M059J (cell line): ENCODE results near the gene NDUFS2. TPM values are rescaled to one million over a fixed set of nuclear protein-coding genes. Genes with fewer than 3 reads are reported as not detected.

Source experiments
- DNase-seq: peaks from one replicate; pipeline ENCODE4 v3.0.0-alpha.2; 2012; ENCODE audit warnings: low read depth
- total RNA-seq: library from RNA; depleted of rRNA; stranded (reverse); fragments of >200 nt; shearing (Covaris generic); gene quantifications from 2 replicates; pipeline ENCODE4 v1.2.3, GENCODE V29; 2014

The NDUFS2 gene
- total RNA-seq, 1 experiment from 2014 or later: 111 TPM

GRCh38 chr1:161195171-161195570 is 7.0 kb upstream of the NDUFS2 start:
- no peak for DNase-seq

DNA sequence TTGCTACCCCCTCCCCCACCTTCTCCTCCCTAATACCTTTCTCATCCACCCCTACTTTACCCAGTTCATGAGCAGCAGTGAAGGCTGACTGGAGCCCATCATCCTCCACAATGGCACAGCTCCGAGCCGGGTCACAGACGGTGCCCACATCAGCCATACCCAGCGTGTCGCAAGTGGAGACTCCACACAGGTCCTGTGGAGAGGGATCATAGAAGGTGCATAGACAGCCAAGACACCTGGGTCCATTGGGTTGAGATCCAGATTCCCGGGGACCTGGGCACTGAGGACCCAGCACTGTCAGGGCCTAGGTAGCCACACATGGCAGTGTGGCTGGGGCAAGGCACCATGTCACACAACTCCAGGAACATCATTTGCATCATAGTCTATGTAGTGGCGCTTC is 6.1 kb upstream of the NDUFS2 start:
- DNase-seq: no peak

GRCh38 chr1:161196521-161197451 is 5.4 kb upstream of the NDUFS2 start:
- no peak for DNase-seq

- no peak for DNase-seq
Observed at GRCh38 chr1:161197560-161198193, 4.5 kb upstream of the NDUFS2 start.

DNA sequence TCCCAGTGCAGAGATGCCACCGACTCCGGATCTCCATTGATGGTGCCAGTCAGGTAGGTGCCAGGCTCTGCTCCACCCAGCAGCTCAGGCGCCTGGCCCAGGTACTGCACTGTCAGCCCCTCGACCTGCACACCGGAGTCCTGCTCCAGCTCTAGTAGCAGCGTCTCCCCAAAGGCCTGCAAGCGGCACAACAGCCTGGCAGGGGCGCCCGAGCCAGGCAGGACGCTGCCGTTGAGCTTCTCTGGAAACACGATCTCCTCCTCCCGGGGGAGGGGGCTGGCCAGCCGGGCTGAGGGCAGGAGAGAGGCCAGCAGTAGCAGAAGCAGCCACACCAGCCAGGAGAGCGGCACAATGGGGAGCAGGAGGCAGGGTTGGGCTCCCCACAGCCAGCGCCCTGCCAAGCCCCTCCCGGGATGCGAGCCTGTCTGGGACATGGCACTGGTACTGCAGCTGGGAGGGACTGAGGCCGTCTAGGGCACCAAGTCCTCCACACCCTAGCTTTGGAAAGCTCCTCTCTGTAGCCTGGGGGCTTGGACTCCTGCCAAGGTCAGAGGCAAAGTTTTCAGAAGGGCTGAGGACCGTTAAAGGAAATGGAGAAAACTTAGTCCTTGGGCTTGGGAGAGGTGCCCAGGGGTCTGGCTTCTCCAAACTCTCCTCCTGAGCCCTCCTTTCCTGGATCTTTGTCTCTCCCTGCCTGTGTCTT is 3.8 kb upstream of the NDUFS2 start:
- peak; percentile 76 for DNase-seq

- DNase-seq: peak; percentile 67
Observed at GRCh38 chr1:161198897-161199431, 3.2 kb upstream of the NDUFS2 start, which contains the start of gene ADAMTS4. TSS of gene ADAMTS4 (minus strand) at chr1:161199054. CDS start at chr1:161198627, 427 bp downstream.

DNA sequence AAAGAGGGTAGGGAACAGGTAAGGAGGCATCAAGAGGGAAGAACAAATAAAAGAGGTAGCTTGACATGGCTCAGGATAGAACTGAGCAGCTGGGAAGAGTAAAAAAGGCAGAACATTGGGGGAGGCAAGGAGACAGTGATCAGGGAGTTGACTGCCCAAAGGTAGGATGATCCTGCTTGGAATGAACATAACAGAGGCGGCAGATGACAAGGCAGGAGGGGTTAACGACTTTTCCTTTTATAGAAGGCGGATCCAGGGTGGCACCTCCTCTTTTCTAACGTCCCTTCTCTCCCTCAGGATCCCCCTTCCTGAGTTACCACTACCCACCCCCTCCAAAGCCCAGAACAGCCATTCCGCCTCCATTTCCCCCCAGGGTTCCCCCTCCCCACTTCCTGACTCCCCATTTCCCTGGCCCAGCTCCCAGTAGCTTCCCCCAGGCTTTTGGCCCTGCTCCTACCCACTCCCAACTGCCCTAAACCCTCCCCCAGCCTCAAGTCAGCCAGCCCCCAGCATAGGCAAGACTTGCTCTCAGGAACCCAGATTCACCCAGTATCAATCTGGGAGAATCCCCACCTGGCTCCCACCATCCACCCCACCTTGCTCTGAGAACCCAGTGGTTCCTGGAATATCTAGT is 2.5 kb upstream of the NDUFS2 start:
- no peak for DNase-seq

- no peak for DNase-seq
Observed at GRCh38 chr1:161200421-161200991, 1.7 kb upstream of the NDUFS2 start.

GRCh38 chr1:161200992-161201835 is 953 bp upstream of the NDUFS2 start:
- peak; percentile 79 for DNase-seq

DNA sequence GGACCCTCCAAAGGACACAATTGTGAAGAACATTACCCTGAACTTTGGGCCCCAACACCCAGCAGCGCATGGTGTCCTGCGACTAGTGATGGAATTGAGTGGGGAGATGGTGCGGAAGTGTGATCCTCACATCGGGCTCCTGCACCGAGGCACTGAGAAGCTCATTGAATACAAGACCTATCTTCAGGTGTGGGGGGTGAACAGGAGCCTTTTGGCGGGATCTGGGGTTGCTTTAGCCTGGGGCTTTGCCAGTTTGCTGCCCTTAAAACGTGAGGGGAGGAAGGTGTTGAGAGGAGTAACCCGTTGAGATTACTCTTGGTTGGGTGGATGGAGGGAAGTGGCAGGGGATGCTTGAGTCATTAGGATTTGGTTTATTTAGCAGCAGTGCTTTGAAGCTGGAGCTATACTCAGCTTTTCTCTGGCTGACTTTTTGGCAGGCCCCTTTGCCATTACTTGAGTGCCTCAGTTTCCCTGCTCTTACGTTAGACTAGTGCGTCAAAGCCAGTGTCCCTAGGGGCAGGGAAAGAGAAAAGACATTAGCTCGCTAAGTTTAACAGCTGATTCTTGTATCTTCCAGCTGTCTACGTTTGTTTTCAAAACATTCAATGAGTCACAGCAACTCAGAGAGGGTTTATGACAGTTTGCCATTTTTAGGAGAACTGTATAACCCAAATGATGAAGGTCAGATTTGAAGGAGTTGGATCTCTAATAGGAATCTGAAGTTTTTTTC is 4.4 kb downstream of the NDUFS2 start:
- no peak for DNase-seq

DNA sequence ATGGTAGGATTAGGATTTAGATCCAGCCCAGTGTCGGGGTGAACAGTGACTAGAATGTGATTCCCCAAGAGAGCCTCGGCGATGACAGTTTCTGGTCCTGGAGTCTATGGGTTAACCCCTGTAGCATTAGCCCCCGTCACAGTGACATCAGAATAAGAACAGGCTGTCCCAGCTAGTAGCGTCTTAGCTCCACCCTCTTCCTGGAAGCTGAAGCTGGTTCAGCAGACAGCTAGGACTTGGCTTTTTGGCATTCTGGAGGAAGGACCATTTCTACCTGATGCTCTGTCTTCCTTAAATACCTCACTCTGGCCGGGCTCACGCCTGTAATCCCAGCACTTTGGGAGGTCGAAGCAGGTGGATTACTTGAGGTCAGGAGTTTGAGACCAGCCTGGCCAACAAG is 5.0 kb downstream of the NDUFS2 start:
- no peak for DNase-seq

- DNase-seq: peak; percentile 78
Observed at GRCh38 chr1:161209790-161210409, 7.7 kb downstream of the NDUFS2 start.

DNA sequence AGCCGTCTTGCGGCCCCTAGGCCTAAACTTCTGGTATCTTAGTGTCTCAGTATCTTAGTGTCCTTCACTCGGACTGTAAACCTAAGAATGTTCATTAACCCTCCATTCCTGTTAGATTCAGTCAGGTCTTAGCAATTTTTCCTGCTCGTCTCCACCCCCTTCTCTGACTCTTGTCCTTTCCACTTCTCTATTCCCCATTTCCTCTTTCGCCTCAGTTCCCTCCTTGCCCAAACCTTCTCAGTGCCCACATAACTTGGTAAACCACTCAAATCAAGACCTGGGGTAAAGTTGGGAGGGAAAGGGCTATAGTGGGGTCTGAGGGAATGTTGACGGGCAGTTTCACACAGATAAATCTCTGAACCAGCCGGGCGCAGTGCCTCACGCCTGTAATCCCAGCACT is 12.2 kb downstream of the NDUFS2 start:
- DNase-seq: no peak

- no peak for DNase-seq
Observed at GRCh38 chr1:161215076-161215475, 12.9 kb downstream of the NDUFS2 start, which contains the start of gene FCER1G. TSS of gene FCER1G (plus strand) at chr1:161215295. CDS start at chr1:161215322, 27 bp downstream.

- DNase-seq: peak; percentile 78
Observed at GRCh38 chr1:161216945-161217712, 15.0 kb downstream of the NDUFS2 start.

DNA sequence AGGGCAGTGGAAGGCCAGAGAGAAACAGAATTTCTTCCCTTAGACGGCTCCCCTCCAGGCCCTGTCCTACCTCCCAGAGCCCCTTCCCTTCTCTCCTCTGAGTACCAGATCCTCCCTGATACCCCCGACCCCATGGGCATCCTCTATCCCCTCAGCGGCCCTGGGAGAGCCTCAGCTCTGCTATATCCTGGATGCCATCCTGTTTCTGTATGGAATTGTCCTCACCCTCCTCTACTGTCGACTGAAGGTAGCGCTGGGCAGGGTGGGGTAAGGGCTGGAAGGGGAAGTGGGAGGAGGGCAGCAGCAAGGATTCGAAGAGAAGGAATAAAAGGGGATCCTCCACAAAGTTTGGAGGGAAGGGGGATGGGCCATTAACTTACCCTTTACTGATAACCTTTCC is 15.7 kb downstream of the NDUFS2 start:
- DNase-seq: no peak

- DNase-seq: no peak
Observed at GRCh38 chr1:161218301-161219077, 16.3 kb downstream of the NDUFS2 start.
